ENCODE results near the gene TBC1D32. TPM values are rescaled to one million over a fixed set of nuclear protein-coding genes. Genes with fewer than 3 reads are reported as not detected.
"Not testable (repeated sequence)": the region's sequence is repeated elsewhere in the genome, so short reads cannot be mapped to it uniquely, and the experiment has no call there.

The TBC1D32 gene
- total RNA-seq, 1 donor from 2014 or later, result 13.6 TPM

GRCh38 chr6:121210943-121211342 lies 123.3 kb downstream of the TBC1D32 start:
- no peak overlapping the region for H3K27ac Mint-ChIP-seq (ENCODE audit: unreplicated experiment)
- no peak for DNase-seq (ENCODE audit: low read depth, low spot score)
- H3K9me3 Mint-ChIP-seq, result peaks cover 14% of the 10 kb centered on the region
- peaks cover 34% of the 10 kb centered on the region for H3K36me3 Mint-ChIP-seq (ENCODE audit: low read depth)
- TF ChIP-seq, protein P1, sequence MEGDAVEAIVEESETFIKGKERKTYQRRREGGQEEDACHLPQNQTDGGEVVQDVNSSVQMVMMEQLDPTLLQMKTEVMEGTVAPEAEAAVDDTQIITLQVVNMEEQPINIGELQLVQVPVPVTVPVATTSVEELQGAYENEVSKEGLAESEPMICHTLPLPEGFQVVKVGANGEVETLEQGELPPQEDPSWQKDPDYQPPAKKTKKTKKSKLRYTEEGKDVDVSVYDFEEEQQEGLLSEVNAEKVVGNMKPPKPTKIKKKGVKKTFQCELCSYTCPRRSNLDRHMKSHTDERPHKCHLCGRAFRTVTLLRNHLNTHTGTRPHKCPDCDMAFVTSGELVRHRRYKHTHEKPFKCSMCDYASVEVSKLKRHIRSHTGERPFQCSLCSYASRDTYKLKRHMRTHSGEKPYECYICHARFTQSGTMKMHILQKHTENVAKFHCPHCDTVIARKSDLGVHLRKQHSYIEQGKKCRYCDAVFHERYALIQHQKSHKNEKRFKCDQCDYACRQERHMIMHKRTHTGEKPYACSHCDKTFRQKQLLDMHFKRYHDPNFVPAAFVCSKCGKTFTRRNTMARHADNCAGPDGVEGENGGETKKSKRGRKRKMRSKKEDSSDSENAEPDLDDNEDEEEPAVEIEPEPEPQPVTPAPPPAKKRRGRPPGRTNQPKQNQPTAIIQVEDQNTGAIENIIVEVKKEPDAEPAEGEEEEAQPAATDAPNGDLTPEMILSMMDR (conservative IDR thresholded peaks at IDR 0.05), result no peak
- H3K4me3 Mint-ChIP-seq, result no peak overlapping the region
- H3K27me3 Mint-ChIP-seq (ENCODE audit: low read depth), result no peaks in the 10 kb centered on the region
- peaks cover 5% of the 10 kb centered on the region for H3K4me1 Mint-ChIP-seq

DNA sequence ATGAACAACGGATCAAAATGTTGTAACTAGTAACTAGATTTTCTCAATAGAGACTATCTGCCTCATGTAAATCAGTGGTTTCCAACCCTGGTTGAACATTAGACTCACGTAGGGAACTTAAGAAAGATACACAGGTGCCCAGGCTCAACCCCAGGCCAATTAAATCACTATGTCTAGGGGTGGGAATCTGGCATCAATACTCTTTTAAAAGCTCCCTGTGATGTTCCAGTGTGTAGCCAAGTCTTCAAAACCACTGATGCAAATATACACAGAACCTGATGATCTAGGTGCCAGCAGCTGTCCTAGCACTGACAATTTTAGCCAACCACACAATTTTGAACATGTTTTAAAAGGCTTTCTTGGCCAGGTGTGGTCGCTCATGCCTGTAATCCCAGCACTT lies 128.7 kb downstream of the TBC1D32 start:
- peaks cover 4% of the 10 kb centered on the region for H3K36me3 Mint-ChIP-seq (ENCODE audit: low read depth)
- H3K9me3 Mint-ChIP-seq, result no peaks in the 10 kb centered on the region
- no peak overlapping the region for H3K4me3 Mint-ChIP-seq
- DNase-seq (ENCODE audit: low read depth, low spot score), result no peak
- H3K27me3 Mint-ChIP-seq (ENCODE audit: low read depth), result no peaks in the 10 kb centered on the region
- H3K4me1 Mint-ChIP-seq, result peaks cover 3% of the 10 kb centered on the region
- TF ChIP-seq, protein P1 (conservative IDR thresholded peaks at IDR 0.05), result no peak
- no peak overlapping the region for H3K27ac Mint-ChIP-seq (ENCODE audit: unreplicated experiment)

- H3K4me3 Mint-ChIP-seq, result no peak overlapping the region
- H3K9me3 Mint-ChIP-seq, result no peaks in the 10 kb centered on the region
- TF ChIP-seq, protein P1 (conservative IDR thresholded peaks at IDR 0.05), result no peak
- no peak for DNase-seq (ENCODE audit: low read depth, low spot score)
- H3K36me3 Mint-ChIP-seq (ENCODE audit: low read depth), result peaks cover 6% of the 10 kb centered on the region
- H3K27ac Mint-ChIP-seq (ENCODE audit: unreplicated experiment), result no peak overlapping the region
- H3K4me1 Mint-ChIP-seq, result no peaks in the 10 kb centered on the region
- no peaks in the 10 kb centered on the region for H3K27me3 Mint-ChIP-seq (ENCODE audit: low read depth)
Measured at GRCh38 chr6:121201105-121201504, 133.2 kb downstream of the TBC1D32 start.

- not testable (repeated sequence) for H3K9me3 Mint-ChIP-seq; DNase-seq (ENCODE audit: low read depth, low spot score)
- peaks cover 11% of the 10 kb centered on the region for H3K36me3 Mint-ChIP-seq (ENCODE audit: low read depth)
Measured at GRCh38 chr6:121196042-121196441, 138.2 kb downstream of the TBC1D32 start.

DNA sequence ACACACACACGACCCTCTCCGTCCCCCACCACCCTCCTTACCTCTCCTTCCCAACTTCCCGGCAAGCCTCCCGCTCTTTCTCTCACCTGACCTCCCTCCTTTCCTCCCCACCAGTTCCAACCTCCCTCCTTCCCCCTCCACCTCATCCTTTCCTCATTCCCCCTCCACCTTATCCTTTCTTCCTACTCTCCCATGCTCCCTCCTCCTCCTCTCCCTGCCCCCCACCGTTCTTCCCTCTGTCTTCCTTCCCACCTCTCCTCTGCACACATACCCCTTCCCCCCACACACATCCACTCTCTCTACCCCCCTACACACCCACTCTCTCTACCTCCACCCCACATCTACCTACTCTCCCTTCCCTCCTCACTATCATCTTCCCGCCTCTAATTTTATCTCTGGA lies 144.2 kb downstream of the TBC1D32 start:
- Mint-ChIP-seq H3K4me3 (no peak overlapping the region), H3K27me3 (ENCODE audit: low read depth) (no peaks in the 10 kb centered on the region), H3K4me1 (no peaks in the 10 kb centered on the region), H3K9me3 (peaks cover 2% of the 10 kb centered on the region), H3K36me3 (ENCODE audit: low read depth) (no peaks in the 10 kb centered on the region), H3K27ac (ENCODE audit: unreplicated experiment) (no peak overlapping the region)
- no peak for DNase-seq (ENCODE audit: low read depth, low spot score)
- TF ChIP-seq, protein P1 (conservative IDR thresholded peaks at IDR 0.05), result no peak

More at GRCh38 chr6:121196042-121196441, 138.2 kb downstream of the TBC1D32 start:
- not testable (repeated sequence) for H3K4me1 Mint-ChIP-seq; H3K27ac Mint-ChIP-seq (ENCODE audit: unreplicated experiment); H3K27me3 Mint-ChIP-seq (ENCODE audit: low read depth); H3K4me3 Mint-ChIP-seq

DNA sequence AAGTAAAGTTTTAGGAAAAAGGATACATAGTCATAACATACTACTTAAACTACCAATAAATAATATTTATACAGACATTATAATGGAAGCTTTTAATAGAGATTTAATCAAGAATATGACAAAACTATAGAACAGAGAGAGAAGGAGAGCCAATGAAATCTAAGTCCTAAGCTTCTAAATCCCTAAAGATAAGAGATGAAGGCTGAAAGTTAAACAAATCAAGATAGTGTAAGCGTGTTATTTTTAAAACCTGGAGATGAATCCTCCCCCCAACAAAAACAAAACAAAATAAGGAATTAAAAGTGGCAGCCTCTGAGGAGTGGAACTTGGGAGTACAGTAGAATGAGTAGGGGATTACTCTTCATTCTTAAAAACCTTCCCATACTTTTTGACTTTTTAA lies 145.9 kb downstream of the TBC1D32 start:
- Mint-ChIP-seq H3K27me3 (ENCODE audit: low read depth) (no peaks in the 10 kb centered on the region), H3K9me3 (peaks cover 2% of the 10 kb centered on the region), H3K4me3 (no peak overlapping the region), H3K36me3 (ENCODE audit: low read depth) (no peaks in the 10 kb centered on the region), H3K27ac (ENCODE audit: unreplicated experiment) (no peak overlapping the region), H3K4me1 (no peaks in the 10 kb centered on the region)
- no peak for DNase-seq (ENCODE audit: low read depth, low spot score)
- TF ChIP-seq, protein P1 (conservative IDR thresholded peaks at IDR 0.05), result no peak

All from neural crest cell (in vitro differentiated cells).